ENCODE data around the gene SPRYD3.

SPRYD3 gene

DNA sequence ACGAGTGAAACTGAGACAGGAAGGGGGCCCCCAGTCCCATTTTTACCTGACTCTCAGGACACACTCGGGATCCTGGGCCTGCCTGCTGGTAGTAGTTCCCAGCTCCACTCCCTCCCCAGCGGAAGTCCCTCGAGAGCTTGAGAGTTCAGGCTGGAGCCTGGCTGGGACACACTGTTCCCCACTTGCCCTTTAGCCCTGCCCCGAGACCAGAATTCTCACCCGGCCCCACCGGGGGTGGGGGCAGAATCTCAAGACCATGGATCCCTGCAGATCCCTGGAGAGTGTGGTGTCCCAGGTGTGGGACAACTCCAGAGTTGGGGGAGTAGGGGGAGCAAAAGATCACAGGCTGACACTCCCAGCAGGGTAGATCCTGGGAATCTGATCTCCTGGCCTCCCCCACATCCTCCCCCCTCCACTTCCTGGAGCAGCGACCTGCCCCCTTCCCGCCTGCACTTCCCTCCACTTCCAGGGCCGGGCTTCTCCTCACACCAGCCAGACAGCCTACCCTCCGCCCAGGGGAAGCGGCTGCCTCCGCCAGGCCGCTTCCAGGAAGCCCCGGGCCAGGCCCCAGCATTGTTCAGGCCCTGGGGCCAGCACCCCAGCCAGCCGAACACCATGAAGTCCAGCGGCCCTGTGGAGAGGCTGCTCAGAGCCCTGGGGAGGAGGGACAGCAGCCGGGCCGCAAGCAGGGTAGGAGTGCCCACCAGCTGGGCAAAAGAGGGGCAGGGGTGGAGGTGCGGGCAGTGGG is 29.4 kb downstream of the SPRYD3 start, which contains the start of gene TNS2:
Gene TNS2, plus strand, starts transcription at position 495 of the 748 bp plus-strand sequence. Its CDS starts 121 bp downstream, at position 616.
- in situ Hi-C loops (cut with MboI; ENCODE audit: low sequenced_read_pairs, unreplicated experiment) = no loop called here
- no peak for DNase-seq (ENCODE audit: low spot score)
- TF ChIP-seq, protein P1, sequence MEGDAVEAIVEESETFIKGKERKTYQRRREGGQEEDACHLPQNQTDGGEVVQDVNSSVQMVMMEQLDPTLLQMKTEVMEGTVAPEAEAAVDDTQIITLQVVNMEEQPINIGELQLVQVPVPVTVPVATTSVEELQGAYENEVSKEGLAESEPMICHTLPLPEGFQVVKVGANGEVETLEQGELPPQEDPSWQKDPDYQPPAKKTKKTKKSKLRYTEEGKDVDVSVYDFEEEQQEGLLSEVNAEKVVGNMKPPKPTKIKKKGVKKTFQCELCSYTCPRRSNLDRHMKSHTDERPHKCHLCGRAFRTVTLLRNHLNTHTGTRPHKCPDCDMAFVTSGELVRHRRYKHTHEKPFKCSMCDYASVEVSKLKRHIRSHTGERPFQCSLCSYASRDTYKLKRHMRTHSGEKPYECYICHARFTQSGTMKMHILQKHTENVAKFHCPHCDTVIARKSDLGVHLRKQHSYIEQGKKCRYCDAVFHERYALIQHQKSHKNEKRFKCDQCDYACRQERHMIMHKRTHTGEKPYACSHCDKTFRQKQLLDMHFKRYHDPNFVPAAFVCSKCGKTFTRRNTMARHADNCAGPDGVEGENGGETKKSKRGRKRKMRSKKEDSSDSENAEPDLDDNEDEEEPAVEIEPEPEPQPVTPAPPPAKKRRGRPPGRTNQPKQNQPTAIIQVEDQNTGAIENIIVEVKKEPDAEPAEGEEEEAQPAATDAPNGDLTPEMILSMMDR (IDR thresholded peaks at IDR 0.05; ENCODE audit: borderline replicate concordance, control extremely low read depth, extremely low read depth, insufficient read depth, missing control alignments) = no peak

- in situ Hi-C loops (cut with MboI; ENCODE audit: low sequenced_read_pairs, unreplicated experiment) = no loop called here
- TF ChIP-seq, protein P1 (IDR thresholded peaks at IDR 0.05; ENCODE audit: borderline replicate concordance, control extremely low read depth, extremely low read depth, insufficient read depth, missing control alignments) = no peak
- DNase-seq (ENCODE audit: low spot score) = no peak
These were observed 30.3 kb downstream of the SPRYD3 start for GRCh38 chr12:53048780-53049401.

- TF ChIP-seq, protein P1 (IDR thresholded peaks at IDR 0.05; ENCODE audit: borderline replicate concordance, control extremely low read depth, extremely low read depth, insufficient read depth, missing control alignments) = no peak
- in situ Hi-C loops (cut with MboI; ENCODE audit: low sequenced_read_pairs, unreplicated experiment) = no loop called here
- DNase-seq (ENCODE audit: low spot score) = no peak
These were observed 31.0 kb downstream of the SPRYD3 start for GRCh38 chr12:53048033-53048779.

DNA sequence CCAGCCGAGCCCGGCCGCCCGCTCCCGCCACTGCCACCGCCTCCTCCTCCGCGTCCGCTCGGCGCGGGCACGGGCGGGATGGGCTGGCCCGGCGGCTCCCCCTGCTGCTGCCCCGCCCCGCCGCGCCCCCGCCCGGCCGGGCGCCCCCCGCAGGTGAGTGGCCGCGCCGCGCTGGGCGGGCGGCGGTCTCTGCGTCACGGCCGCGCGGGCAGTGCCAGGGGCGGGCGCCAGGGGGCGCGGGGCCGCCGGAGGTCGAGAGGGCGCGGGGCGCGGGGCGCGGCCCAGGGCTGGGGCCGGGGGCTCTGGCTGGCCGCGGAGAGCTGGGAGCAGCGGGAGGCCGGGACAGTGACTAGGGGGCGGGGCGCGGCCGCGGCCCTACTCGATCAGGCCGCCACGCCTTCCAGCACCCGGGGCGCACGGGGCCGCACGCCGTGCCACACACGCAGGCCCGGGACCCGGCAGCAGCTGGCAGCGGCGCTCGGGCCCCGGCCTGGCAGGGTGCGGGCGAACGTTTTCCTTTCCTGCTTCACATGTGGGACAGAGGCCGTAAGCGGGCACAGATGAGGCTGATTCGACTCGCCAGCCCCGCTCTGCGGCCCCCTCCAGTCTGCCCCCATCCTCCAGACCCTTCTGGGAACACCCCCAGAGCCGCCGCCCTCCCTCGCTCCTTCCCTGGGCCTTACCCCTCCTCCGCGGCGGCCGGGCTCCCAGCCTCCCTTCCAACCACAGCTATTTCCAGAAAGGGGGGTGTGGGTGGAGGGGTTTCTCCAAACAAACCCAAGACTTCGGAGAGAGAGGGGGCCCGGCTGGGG is 31.8 kb downstream of the SPRYD3 start:
- TF ChIP-seq, protein P1 (IDR thresholded peaks at IDR 0.05; ENCODE audit: borderline replicate concordance, control extremely low read depth, extremely low read depth, insufficient read depth, missing control alignments) = peak; percentile 75
- in situ Hi-C loops (cut with MboI; ENCODE audit: low sequenced_read_pairs, unreplicated experiment) = no loop called here
- peak; percentile 90 for DNase-seq (ENCODE audit: low spot score)

- in situ Hi-C loops (cut with MboI; ENCODE audit: low sequenced_read_pairs, unreplicated experiment) = no loop called here
- TF ChIP-seq, protein P1 (IDR thresholded peaks at IDR 0.05; ENCODE audit: borderline replicate concordance, control extremely low read depth, extremely low read depth, insufficient read depth, missing control alignments) = no peak
- no peak for DNase-seq (ENCODE audit: low spot score)
These were observed 32.5 kb downstream of the SPRYD3 start for GRCh38 chr12:53046655-53047220.
